Right kidney (tissue), 1 donor: ENCODE measurements around the gene MGMT.

Source experiments
- DNase-seq: peaks from one replicate; pipeline ENCODE4 v3.0.0-alpha.2; 2016

The MGMT gene

DNA sequence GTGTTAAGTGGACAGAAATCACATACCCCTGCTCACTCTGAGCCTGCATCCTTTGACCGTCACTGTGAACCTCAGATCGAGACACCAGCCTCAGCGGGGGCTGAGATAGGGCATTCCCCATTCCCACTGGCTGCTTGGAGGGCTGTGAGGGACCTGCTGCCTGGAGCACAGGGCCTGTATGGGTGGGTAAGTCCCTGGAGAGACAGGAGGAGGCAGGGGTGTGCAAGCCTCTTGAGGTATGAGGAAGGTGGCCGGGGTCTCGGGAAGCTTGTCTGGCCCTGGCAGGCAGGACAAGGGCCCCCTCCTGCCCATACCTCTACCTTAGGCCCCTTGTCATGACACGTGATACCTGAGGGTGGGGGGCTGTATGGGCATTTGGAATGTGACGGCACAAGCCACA is 187.4 kb downstream of the MGMT start:
- no peak for DNase-seq

DNA sequence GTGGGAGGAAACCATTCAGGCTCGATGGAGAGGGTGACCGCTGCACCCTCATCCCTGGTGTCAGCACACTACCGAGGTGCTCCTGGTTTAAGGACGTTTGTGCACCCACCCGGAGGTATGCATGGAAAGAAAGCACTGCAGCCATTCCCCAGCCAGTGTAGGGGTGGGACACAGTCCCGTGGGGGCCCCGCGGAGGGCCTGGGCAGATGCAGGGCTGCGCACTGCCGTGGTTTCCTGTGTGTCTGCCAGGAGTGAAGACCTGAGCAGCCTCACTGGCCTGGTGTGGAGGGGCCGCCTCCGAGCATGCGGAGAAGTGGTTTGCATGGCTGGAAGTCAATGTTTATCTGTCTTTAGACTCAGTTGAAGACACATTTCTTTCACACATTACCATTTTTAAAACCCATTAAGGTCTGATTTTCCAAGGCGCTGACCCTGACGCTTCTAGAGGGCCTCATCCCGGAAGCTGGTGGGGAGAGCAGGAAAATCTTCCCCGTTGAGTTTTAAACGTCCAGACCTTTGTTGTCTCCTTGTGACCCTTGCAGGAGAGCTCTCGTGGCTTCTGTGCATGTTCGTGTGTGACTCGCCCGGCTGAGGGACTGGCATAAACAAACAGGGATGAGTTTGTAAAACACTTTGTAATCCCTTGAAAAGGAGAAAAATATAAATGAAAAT is 188.1 kb downstream of the MGMT start:
- no peak for DNase-seq

DNA sequence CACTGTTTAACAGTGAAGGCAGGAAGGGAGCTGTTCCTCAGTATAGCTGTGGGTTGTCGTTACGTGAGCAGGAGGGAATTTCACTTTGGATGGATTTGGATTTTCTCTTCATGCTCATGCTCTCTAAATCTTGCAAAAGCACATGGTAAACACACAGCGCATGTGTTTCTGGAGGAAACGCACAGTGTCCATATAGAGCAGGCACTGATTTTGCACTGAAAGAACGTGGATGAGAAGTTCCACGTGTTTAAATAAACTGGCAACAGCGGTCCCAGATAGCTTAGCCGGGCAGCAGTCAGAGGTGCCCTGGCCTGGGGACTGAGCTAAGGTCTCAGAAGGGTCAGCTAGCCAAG is 188.6 kb downstream of the MGMT start:
- DNase-seq: no peak

DNA sequence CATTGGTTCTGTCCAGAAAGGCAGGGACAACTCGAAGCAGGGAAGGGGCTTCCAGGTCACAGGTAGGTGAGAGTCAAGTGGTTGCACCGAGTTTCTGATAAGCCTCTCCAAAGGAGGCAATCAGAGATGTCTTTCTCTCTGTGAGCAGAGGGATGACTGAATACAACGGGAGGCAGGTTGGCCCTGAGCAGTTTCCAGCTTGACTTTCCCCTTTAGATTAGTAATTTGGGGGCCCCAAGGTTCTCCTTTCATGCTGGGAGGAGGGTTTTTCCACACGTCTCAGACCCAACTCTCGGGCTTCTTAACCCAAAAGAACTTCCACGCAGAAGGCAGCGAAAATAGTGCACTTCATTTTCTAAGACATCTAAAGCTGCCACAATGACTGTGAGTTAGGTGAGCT is 189.6 kb downstream of the MGMT start:
- DNase-seq: no peak

DNA sequence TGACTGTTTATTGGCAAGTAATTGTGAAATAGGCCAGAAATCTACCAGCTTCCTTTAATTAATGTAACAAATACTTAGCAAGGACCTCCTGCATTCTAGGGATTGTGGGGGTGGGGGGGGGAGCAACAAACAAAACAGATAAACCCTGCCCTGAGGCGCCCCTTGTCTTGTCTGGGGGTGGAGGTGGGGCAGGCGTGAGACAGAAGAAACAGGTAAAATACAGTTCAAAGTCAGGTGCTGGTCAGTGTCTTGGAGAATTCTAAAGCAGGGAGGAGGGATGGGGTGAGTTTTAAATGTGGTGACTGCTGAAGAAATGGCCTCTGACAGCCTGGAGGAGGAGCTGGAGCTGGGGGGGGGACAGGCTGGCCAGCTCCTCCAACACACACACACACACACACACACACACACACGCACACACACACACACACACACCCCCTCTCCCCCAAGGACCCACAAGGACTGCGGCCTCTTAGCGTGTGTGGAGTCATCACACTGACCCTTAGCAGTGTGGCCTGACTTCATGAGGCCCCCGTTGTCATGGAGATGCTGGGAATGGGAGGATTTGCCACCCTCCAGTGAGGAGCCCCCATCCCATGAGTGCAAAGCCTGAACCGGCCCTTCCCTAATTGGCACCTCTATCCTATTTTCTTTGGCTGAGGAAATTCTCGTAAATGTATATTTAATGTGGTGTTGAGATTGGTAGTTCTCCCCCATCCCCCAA is 190.4 kb downstream of the MGMT start:
- DNase-seq: no peak

DNA sequence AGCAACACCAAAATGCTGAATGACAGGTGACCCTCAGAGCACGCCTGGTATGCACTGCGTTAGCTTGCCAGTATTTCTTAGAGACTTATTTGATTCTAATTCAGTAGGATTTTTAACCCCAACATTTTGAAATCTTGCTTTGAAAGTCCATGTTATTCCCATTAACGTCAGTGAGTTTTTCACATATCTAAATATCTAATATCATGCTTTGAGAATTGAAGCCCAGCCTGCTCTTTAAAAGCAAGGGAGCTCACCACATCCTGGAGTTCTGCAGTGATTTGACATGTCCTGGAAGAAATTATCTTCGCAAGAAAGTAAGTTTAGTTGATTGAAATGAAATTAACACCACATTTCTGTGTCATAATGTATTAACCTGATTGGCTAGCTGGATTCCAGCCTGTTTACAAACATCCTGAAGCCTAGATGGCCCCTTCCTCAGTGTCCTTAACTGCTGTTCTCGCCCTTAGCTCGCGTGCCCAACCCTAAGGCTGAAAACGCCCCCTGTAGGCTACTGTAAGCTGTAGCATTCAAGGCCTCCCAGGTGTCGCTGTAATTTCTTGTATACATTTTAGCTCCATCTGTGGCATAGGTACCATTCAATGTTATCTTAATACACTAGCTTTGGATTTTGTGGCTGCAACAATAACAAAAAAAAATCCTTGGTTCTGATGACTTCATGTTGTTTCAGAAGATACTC is 191.5 kb downstream of the MGMT start:
- DNase-seq: no peak

DNA sequence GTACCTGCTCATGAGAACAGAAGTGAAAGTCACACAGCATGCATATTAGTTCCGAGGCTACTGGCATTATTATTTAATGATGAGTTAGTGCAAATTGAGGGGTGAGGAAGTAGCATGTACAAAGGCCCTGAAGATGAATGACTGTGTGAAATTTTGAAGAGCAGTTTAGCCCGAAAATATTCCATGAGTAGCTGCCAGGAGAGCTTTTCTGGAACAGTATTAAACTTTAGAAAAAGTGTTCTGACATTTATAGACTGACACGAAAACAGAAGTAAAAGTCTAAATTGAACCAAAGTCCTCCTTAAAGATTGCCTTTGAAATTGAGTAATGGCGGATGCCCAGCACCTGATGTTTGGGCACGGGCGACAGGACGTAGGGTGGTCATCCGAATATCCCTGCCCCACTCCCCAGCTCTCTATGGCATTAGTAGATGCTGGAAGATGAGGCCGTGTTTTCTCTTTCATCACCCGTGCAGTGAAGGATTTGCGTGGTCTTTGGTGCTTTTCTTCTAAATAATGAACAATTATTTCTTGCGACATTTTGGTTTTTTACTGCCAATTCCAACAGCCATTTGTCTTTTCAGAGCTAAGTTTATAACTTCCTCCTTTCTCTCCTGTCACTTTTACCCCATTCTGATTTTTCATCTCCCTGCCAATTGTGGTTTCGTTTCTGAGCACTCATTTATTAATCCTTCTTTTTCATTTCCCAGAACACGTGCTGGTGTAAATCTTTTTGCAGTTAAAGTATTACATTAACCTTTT is 192.6 kb downstream of the MGMT start:
- peak; percentile 21 for DNase-seq

DNA sequence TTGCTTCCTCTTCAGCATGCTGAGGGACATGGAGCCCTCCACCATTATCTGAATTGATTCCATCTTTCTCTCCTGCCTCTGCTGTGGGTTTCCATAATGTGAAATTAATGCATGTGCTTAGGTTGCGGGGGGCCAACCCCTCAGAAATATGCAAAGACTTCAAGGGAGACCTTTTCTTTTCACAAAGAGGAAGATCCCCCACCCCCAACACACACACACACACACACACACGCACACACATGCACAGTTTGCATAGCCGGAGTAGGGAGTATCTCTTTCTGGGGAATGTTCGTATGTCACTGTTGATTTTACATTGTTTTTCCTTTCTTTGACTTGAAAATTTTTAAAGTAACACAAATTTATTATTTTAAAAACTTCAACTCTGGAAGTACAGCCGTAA is 193.5 kb downstream of the MGMT start:
- peak; percentile 37 for DNase-seq

DNA sequence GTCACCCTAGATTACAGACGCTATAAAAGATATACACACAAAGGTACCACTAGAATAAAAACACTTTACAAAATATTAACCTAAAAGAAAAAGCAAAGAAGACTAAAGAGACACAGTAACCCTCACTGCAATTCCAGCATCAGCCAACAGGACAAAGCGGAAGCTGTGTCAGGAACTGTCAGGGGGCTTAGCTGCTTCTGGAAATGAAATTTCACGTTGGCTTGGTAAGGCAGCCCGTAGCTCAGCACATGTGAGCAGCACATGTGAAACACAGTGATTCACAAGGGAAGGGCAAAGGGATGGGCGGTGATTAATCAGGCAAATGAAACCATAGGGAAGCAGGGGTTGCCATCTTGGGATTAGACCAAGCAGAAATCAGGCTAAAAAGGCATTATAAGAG is 195.4 kb downstream of the MGMT start:
- no peak for DNase-seq

DNA sequence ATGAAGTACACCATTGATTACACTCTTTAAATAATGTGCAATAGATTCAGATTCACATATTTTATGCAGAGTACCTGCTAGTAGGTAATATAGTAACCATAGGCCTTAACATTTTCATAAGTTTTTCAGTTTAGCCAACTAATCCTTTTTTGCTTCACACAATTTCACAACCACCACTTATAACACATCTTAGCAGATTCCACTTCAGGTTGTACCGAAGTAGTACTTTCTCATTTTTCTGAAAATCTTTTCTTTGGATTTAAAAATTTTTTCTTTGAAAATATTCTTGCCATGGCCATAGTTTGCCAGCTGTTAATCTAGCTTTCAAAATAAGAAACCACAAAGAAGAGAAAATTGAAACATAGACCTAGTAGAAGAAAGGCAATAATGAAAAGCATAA is 203.1 kb downstream of the MGMT start:
- DNase-seq: no peak

DNA sequence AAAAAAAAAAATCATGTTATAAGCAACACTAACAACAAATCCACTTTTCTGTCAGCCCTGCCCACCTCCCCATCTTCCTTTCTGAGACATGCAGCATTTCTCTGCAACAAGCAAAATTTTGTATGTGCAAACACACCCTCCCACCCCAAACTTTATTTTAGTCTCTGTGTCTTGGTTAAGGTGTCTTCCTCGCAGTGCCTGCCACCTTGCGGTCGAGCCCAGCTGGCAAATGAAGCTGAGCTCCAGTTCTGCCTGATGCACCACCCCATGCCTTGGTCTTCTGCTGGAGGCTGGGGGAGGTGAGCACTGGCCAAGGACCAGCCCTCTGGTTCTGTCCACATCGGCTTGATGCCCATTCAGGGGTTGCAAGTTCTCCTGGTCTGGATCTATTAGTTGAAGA is 206.3 kb downstream of the MGMT start:
- DNase-seq: no peak

DNA sequence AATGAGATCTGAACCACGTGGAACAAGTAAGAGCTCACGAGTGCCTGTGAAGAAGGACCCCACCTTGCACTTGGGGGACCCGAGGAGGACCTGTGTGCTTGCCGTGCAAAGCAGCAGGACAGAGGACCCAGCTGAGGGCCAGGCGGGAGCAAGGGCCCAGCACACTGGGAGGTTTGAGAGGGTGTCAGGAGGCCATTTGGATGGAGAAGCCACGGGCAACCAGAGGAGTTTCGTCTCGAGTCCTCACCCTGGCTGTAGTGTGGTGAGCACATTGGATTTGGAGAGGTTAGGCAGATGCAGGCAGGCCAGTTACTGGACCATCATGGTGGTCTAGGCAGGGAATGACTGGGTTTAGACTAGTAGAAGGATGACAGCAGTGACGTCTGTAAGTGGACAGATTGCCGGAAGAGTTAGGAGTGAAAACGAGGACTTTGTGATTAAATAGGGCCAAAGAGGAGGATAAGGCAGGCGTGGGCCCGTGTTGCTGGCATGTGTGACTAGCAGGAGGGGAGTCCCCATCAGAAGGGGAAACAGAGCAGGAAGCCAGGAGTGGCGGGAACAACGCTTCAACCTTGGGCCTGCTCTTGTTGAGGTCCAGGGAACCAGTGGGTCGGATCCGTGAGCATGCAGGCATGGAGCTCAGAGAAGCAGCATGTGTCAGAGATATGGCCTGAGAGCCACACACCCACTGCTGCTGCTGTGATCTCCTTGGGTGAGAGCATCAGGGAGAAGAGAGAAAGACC is 208.2 kb downstream of the MGMT start:
- DNase-seq: no peak

DNA sequence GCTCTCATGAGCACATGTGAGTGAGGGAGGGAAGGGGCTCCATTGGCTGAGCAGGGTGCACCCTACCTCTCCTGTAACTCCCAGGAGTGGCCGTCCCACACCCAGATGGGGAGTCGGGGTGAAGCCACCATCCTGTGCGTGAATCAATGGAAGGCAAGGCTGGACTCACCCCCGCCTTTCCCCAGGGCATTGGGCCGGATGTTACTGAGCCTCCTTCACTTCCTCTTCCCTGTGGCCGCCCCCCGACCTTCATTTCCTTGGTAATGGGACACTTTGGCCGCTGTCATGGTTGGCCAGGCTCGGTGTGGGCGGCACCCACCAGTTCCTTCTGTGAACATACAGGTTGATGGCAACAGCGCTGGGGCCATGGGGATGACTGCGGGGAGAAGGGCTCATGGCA is 209.0 kb downstream of the MGMT start:
- DNase-seq: no peak

DNA sequence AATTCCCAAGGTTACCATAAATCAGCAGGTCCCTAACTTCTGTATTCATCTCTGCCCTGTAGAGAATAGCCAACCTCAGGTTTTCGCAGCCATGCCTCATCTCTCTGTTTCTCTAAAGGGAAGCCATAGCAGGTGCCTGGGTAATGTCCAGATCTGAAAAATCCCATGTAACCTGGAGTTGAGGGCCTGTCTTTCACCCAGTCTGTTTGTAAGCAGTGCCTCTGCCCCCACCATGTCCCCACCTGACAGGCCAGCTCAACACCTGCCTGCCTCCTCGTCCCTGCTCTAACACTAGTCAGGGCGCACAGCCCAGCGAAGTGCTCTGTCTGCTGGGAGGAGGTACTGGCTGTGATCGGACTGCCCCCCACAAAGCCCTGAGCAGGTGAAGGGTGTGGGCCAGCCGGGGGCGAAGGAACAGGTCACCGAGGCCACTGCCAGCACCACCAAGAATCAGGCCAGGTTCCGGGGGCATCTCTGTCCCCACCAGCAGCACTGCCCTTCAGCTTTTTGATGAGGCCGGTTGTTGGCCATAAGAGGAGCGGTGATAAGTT is 210.4 kb downstream of the MGMT start:
- DNase-seq: no peak

DNA sequence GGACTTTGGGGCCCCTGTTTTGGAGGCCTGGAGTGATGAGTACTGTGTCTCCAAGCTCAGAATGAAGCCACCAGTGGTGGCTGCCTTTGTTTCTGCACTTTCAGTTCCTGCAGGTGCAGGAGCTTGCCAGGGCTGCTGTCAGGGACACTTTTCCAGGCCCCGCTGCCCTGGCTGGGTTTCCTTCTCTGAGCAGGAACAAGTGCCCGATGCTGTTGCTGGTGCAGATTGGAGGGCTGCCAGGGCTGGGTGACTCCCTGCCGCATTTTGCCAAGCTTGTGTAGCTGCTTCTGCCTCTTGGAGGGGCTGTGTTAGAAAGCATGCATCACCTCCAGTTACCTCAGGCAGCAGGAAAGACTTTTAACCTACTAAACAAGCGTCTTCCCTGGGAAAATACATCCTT is 211.1 kb downstream of the MGMT start:
- DNase-seq: no peak

DNA sequence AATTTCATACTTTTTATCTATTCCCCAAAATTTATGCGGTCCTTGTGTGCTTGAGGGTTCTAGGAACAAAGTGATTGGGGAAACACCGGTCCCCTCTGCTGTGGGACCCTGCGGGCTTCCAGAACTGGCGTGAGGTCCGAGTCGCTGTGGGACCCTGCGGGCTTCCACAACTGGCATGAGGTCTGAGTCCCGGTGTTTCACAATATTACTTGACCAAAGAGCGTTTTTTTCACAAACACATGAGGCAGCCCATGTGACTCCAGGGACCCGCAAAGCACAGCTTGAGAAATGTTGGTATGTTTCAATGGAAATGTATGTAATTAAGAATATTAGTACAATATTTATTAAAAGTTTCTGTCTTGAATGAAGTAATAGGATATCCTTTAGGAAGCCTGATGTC is 212.2 kb downstream of the MGMT start:
- DNase-seq: no peak

DNA sequence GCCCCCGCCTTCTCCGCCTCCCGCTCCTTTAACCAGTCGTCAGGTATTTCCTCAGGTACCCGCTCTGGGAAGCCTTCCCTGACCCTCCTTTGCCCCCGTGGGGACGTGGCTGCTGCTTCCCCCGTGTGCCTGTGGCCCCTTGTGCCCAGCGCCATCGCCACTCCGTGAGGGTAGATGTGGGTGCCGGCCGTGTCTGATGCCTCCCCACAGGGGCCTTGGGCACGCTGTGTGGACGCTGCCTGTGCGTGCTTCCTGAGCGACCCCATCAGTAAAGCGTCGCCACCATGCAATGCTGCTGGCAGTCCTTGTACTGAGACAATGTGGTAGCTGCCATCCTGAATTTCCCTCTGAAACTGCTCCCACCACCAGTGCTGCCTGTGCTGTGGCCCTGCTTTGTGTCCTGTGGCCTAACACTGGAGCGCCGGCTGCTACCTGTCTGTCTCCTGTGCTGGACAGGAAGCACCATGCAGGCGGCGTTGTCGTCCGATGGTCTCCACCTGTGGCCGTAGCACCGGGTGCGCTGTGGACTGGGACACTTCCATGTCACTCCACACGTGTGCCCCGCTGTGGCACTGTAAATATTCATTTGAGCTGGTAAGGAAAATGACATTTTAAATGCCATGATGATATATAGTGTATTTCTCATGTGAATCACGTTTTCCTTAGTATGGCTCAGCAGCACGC is 213.8 kb downstream of the MGMT start:
- no peak for DNase-seq

DNA sequence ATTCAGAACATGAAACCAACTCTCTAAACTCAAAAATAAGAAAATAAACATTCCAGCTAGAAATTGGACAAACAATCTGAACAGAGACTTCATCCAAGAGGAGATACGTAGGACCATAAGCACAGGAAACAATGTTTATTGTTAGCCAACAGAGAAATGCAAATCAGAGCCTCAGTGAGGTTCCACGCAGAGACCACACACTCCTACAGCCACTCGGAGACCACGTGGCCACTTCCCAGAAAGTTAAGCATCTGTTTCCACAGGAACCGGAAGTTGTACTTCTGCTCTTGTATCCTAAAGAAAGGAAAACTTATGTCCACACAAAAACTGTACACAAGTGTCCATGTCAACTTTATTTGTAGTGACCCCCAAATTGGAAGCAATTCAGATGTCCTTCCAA is 214.8 kb downstream of the MGMT start:
- no peak for DNase-seq

DNA sequence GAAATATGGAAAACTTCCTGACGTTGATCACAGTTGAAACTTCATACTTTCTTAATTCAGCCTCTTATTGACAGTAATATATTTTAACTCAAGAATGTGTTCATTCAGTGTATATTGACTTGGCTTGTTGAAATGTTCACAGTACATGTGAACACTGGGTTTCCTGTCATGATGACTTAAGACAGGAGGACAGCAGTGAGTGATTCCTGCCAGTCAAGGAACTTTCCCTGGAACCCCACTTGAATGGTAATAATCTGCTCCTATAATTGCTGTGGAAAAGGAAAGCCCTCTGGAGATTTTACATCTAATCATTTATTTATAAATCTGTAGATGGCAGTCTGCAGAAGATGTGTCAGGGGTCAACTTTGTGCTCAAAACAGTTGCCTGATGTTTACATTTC is 216.5 kb downstream of the MGMT start:
- DNase-seq: no peak

DNA sequence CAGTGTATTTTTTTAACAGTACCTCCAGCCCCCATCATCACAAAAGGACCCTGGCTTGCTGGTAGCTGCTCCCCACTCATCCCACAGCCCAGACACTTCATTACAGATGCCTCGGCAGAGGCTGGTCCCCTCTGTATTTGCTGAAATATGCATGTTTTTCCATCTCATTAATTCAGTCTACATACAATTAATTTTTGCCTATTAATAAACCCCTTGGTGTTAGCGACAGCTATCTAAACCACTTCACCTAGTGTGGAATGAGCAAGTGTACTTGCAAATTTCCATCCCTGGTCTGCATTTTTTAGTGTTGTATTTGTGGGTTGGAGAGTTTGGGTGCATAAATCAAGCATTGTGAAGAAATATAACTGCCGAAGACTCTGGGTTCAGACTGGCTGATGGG is 216.9 kb downstream of the MGMT start:
- no peak for DNase-seq

DNA sequence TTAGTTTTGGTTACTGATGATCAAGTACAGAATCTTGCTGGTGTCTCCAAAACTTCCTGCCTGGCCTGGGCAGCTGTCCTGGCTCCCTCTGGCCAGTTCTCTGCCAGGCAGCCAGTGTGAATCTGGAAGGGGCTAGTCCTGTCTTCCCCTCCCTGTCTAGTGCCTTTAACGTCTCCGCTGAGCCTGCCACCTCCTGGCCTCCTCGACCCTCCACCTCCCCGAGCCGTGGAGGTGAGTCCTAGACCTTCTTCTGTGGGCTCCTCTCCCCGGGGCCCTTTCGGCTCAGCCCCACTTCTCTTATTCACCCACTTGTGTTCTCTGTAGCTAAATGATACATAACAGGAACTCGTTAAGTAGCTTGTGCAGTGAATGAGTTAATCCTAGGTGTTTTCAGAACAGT is 218.2 kb downstream of the MGMT start:
- DNase-seq: no peak

DNA sequence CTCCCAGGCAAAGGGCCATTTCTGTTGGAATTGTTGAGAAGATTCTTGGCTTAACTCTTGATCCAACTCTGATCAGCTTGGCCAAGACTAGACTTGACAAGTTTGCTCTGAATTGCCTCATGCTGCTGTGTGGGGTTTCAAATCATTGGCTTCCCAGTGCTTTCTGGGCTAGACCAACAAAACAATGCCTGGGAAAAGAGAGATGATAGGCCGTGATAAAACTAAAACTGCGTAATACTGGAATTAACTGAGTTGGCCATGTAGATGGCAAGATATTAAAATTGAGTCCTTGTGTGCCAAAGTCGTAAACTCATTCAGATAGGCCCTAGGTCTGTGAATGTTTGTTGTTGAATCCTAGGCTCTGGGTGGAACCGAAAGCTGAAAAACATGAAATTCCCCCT is 222.6 kb downstream of the MGMT start:
- no peak for DNase-seq
